ENCODE data around the gene NFE2L2. TPM values are rescaled to one million over a fixed set of nuclear protein-coding genes. Genes with fewer than 3 reads are reported as not detected.

The NFE2L2 gene
- polyA plus RNA-seq, 1 of the 3 experiments (the other 2 are of a cell fraction): 40.9 TPM

DNA sequence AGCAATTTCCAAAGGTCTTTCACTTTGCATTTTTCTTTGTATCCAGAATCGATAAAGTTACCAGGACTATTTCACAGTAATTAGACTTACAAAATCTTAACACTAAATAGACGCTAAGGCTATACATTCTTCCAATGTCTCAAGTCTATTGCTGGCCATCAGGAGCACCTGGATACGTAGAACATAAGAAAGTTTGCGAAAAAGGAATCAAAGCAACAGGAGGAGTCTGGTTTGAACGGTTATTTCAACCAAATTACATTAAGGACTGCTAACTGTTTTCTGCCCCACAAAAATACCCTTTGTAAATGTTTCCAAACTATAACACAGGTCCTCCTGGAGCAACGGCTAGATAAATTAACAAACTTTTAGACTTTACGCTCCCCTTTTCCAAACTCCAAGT is 53.4 kb downstream of the NFE2L2 start:
- peaks cover 17% of the 10 kb centered on the region for H3F3A ChIP-seq (replicated peaks; ENCODE audit: insufficient read depth)
- peak overlapping the region; percentile 97 to 99 for H3K27ac ChIP-seq (ENCODE audit: low read depth in 2 of 2, low read length in 1 of 2)
- 10% methylated on average over 7 of the region's 7 CpGs for WGBS (ENCODE audit: low lambda C conversion rate)
- H3K36me3 ChIP-seq (replicated peaks in 1 of 2; ENCODE audit: control insufficient read depth in 1 of 2, insufficient read depth in 2 of 2, low read length in 1 of 2): peaks cover 12 to 26% of the 10 kb centered on the region in 2 experiments
- no peak for DNase-seq
- no peaks in the 10 kb centered on the region for H3K9me2 ChIP-seq
- H3K27me3 ChIP-seq (ENCODE audit: insufficient read depth): no peaks in the 10 kb centered on the region
- H3K4me2 ChIP-seq: peak overlapping the region; percentile 93
- H3K79me2 ChIP-seq (ENCODE audit: insufficient read depth): peaks cover 60% of the 10 kb centered on the region
- TF ChIP-seq, protein P1, sequence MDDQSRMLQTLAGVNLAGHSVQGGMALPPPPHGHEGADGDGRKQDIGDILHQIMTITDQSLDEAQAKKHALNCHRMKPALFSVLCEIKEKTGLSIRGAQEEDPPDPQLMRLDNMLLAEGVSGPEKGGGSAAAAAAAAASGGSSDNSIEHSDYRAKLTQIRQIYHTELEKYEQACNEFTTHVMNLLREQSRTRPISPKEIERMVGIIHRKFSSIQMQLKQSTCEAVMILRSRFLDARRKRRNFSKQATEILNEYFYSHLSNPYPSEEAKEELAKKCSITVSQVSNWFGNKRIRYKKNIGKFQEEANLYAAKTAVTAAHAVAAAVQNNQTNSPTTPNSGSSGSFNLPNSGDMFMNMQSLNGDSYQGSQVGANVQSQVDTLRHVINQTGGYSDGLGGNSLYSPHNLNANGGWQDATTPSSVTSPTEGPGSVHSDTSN (IDR thresholded peaks at IDR 0.05): no peak
- TF ChIP-seq RCOR1 (IDR thresholded peaks at IDR 0.05; ENCODE audit: low read length) (no peak), SIN3A (IDR thresholded peaks at IDR 0.05; ENCODE audit: borderline replicate concordance, low read depth, low read length) (no peak), MXI1 (IDR thresholded peaks at IDR 0.05; ENCODE audit: low read depth, low read length) (no peak), RAD21 (IDR thresholded peaks at IDR 0.05; ENCODE audit: low read length) (no peak), RXRA (IDR thresholded peaks at IDR 0.05; ENCODE audit: borderline replicate concordance, low read depth) (no peak)
- POLR2A ChIA-PET: interaction anchor here (1.7 kb wide), 2 partner anchors 46 to 53 kb away, joined by 9 to 28 read pairs; partner anchors contain the start of gene NFE2L2
- peaks cover 0 to 16% of the 10 kb centered on the region in 2 experiments; a peak in 3 of 4 replicates for H3K4me1 ChIP-seq (ENCODE audit: control insufficient read depth in 1 of 2, insufficient read depth in 2 of 2, low read depth in 1 of 2, low read length in 1 of 2)
- H3K9me3 ChIP-seq: no peaks in the 10 kb centered on the region
- peak overlapping the region; percentile 49 for H2AFZ ChIP-seq (ENCODE audit: low read depth)
- H3K9ac ChIP-seq: peak overlapping the region; percentile 97
- H3K4me3 ChIP-seq (ENCODE audit: low read depth in 2 of 2, low read length in 1 of 2): peak overlapping the region; percentile 72 to 88
- H4K20me1 ChIP-seq (ENCODE audit: insufficient read depth): peaks cover 30% of the 10 kb centered on the region
- CTCF ChIA-PET: interaction anchor here (1.0 to 1.7 kb wide), 2 partner anchors 46 to 52 kb away, joined by 4 to 10 read pairs; no protein-coding TSS in a partner anchor

DNA sequence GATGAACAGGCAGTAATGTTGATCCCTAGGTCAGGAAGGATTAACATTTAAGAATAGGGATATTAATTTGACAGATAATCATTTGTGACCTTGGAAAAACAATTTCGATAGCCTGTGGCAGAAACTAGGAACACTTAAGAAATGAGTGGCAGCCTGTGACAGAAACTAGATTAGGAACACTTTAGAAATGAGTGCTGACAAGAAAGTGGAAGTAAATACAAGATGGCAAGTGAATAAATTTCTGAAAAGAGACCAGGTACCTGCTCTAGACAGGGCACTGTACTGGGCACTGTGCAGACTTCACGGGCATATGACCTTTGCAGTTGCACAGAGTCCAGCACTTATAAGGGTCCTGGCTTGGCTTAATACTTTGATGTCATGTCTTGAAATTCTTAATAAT is 57.4 kb downstream of the NFE2L2 start:
- Histone ChIP-seq H3K9me3 (no peaks in the 10 kb centered on the region), H3K27me3 (ENCODE audit: insufficient read depth) (no peaks in the 10 kb centered on the region), H3K79me2 (ENCODE audit: insufficient read depth) (peaks cover 26% of the 10 kb centered on the region), H3K27ac (ENCODE audit: low read depth in 2 of 2, low read length in 1 of 2) (no peak overlapping the region), H3F3A (replicated peaks; ENCODE audit: insufficient read depth) (peaks cover 6% of the 10 kb centered on the region), H3K4me2 (no peak overlapping the region), H3K4me1 (ENCODE audit: control insufficient read depth in 1 of 2, insufficient read depth in 2 of 2, low read depth in 1 of 2, low read length in 1 of 2) (no peaks in the 10 kb centered on the region; a peak in 1 of 4 replicates), H4K20me1 (ENCODE audit: insufficient read depth) (no peaks in the 10 kb centered on the region), H3K9me2 (no peaks in the 10 kb centered on the region), H3K9ac (no peak overlapping the region), H2AFZ (ENCODE audit: low read depth) (no peak overlapping the region), H3K4me3 (ENCODE audit: low read depth in 2 of 2, low read length in 1 of 2) (no peak overlapping the region), H3K36me3 (replicated peaks in 1 of 2; ENCODE audit: control insufficient read depth in 1 of 2, insufficient read depth in 2 of 2, low read length in 1 of 2) (no peaks in the 10 kb centered on the region)
- WGBS (ENCODE audit: low lambda C conversion rate): 93% methylated on average over 2 of the region's 2 CpGs
- DNase-seq: no peak
- no peak for TF ChIP-seq RFX5 (IDR thresholded peaks at IDR 0.05; ENCODE audit: low read length)
- TF ChIP-seq TEAD4 (IDR thresholded peaks at IDR 0.05; ENCODE audit: borderline replicate concordance, insufficient read depth): no peak
- no peak for TF ChIP-seq POLR2AphosphoS5 (IDR thresholded peaks at IDR 0.05; ENCODE audit: low read depth, low read length)
- no peak for TF ChIP-seq EP300 (IDR thresholded peaks at IDR 0.05; ENCODE audit: borderline replicate concordance in 1 of 2, low read depth in 1 of 2, low read length in 1 of 2)
- TF ChIP-seq USF1 (IDR thresholded peaks at IDR 0.05; ENCODE audit: borderline replicate concordance, low read depth): no peak
- no peak for TF ChIP-seq ELF1 (IDR thresholded peaks at IDR 0.05)
- TF ChIP-seq FOXJ3 (CRISPR knock-in tag; IDR thresholded peaks at IDR 0.05): no peak
- TF ChIP-seq TCF12 (IDR thresholded peaks at IDR 0.05): no peak
- no peak for TF ChIP-seq JUND (IDR thresholded peaks at IDR 0.05)
- TF ChIP-seq, protein P2, sequence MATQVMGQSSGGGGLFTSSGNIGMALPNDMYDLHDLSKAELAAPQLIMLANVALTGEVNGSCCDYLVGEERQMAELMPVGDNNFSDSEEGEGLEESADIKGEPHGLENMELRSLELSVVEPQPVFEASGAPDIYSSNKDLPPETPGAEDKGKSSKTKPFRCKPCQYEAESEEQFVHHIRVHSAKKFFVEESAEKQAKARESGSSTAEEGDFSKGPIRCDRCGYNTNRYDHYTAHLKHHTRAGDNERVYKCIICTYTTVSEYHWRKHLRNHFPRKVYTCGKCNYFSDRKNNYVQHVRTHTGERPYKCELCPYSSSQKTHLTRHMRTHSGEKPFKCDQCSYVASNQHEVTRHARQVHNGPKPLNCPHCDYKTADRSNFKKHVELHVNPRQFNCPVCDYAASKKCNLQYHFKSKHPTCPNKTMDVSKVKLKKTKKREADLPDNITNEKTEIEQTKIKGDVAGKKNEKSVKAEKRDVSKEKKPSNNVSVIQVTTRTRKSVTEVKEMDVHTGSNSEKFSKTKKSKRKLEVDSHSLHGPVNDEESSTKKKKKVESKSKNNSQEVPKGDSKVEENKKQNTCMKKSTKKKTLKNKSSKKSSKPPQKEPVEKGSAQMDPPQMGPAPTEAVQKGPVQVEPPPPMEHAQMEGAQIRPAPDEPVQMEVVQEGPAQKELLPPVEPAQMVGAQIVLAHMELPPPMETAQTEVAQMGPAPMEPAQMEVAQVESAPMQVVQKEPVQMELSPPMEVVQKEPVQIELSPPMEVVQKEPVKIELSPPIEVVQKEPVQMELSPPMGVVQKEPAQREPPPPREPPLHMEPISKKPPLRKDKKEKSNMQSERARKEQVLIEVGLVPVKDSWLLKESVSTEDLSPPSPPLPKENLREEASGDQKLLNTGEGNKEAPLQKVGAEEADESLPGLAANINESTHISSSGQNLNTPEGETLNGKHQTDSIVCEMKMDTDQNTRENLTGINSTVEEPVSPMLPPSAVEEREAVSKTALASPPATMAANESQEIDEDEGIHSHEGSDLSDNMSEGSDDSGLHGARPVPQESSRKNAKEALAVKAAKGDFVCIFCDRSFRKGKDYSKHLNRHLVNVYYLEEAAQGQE (IDR thresholded peaks at IDR 0.05; ENCODE audit: low read depth, low read length): no peak
- no peak for TF ChIP-seq IRF3 (IDR thresholded peaks at IDR 0.05; ENCODE audit: low read depth, low read length)
- TF ChIP-seq RXRA (IDR thresholded peaks at IDR 0.05; ENCODE audit: borderline replicate concordance, low read depth): no peak
- no peak for TF ChIP-seq RCOR1 (IDR thresholded peaks at IDR 0.05; ENCODE audit: low read length)
- no peak for TF ChIP-seq MXI1 (IDR thresholded peaks at IDR 0.05; ENCODE audit: low read depth, low read length)
- TF ChIP-seq, protein P3, sequence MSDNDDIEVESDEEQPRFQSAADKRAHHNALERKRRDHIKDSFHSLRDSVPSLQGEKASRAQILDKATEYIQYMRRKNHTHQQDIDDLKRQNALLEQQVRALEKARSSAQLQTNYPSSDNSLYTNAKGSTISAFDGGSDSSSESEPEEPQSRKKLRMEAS (IDR thresholded peaks at IDR 0.05; ENCODE audit: low read depth): no peak
- TF ChIP-seq SMC3 (IDR thresholded peaks at IDR 0.05; ENCODE audit: low read depth, low read length): no peak
- TF ChIP-seq MEF2A (IDR thresholded peaks at IDR 0.05; ENCODE audit: borderline replicate concordance, low read depth): no peak
- POLR2A ChIA-PET: no interaction called here
- CTCF ChIA-PET: no interaction called here
